Neural progenitor cell (in vitro differentiated cells): ENCODE measurements around the gene MEMO1. TPM values are rescaled to one million over a fixed set of nuclear protein-coding genes. Genes with fewer than 3 reads are reported as not detected.

Experiments
- DNase-seq: peaks from one replicate; pipeline ENCODE4 v3.0.0-alpha.2; 2016; ENCODE audit warnings: low spot score
- H2AFZ ChIP-seq: fragments of 200-600 bp; sonication (generic); replicated peaks from 2 replicates; pipeline ENCODE4 v1.6.1; 2016; ENCODE audit warnings: antibody characterized with exemption
- H3F3A ChIP-seq: fragments of 200-600 bp; sonication (generic); 2 replicates; pipeline ENCODE4 v1.6.1; 2016; ENCODE audit warnings: antibody characterized with exemption, low read depth
- H3K27ac ChIP-seq: fragments of 200-600 bp; sonication (generic); 2 replicates; pipeline ENCODE4 v1.5.1; 2016; ENCODE audit warnings: mild to moderate bottlenecking
- H3K27me3 ChIP-seq: fragments of 200-600 bp; sonication (generic); 2 replicates; pipeline ENCODE4 v1.6.1; 2016; ENCODE audit warnings: mild to moderate bottlenecking, moderate library complexity
- H3K36me3 ChIP-seq: fragments of 200-600 bp; sonication (generic); 2 replicates; pipeline ENCODE4 v1.5.1; 2016
- H3K4me1 ChIP-seq: fragments of 200-600 bp; sonication (generic); 2 replicates; pipeline ENCODE4 v1.6.1; 2016; ENCODE audit warnings: mixed run types
- H3K4me2 ChIP-seq: fragments of 200-600 bp; sonication (generic); 2 replicates; pipeline ENCODE4 v1.6.1; 2016
- H3K4me3 ChIP-seq: fragments of 200-600 bp; sonication (generic); 2 replicates; pipeline ENCODE4 v1.5.1; 2016
- H3K79me2 ChIP-seq: fragments of 200-600 bp; sonication (generic); 2 replicates; pipeline ENCODE4 v1.6.1; 2016; ENCODE audit warnings: low read depth
- H3K9ac ChIP-seq: fragments of 200-600 bp; sonication (generic); 2 replicates; pipeline ENCODE4 v1.6.1; 2016
- H3K9me3 ChIP-seq: fragments of 200-600 bp; sonication (generic); 2 replicates; pipeline ENCODE4 v1.5.1; 2016; ENCODE audit warnings: low read depth
- H4K20me1 ChIP-seq: fragments of 200-600 bp; sonication (generic); 2 replicates; pipeline ENCODE4 v1.6.1; 2016; ENCODE audit warnings: low read depth
- H3K27ac Mint-ChIP-seq: 3 replicates; pipeline ENCODE4 v1.8.0; 2021; ENCODE audit warnings: mixed read lengths
- H3K27me3 Mint-ChIP-seq: 2 replicates; pipeline ENCODE4 v1.8.0; 2022; ENCODE audit warnings: low read depth, mild to moderate bottlenecking, inconsistent platforms, moderate library complexity, mixed read lengths; ENCODE audit not compliant: insufficient read depth
- H3K36me3 Mint-ChIP-seq: 3 replicates; pipeline ENCODE4 v1.8.0; 2021; ENCODE audit warnings: mixed read lengths
- H3K4me1 Mint-ChIP-seq: 3 replicates; pipeline ENCODE4 v1.8.0; 2021; ENCODE audit warnings: mixed read lengths
- H3K4me3 Mint-ChIP-seq: 3 replicates; pipeline ENCODE4 v1.8.0; 2021; ENCODE audit warnings: mild to moderate bottlenecking, moderate library complexity, mixed read lengths
- H3K9me3 Mint-ChIP-seq: 3 replicates; pipeline ENCODE4 v1.8.0; 2020; ENCODE audit warnings: mixed read lengths
- EZH2 ChIP-seq: fragments of 200-600 bp; sonication (generic); IDR thresholded peaks from 2 replicates; pipeline ENCODE4 v1.6.1; 2017; ENCODE audit warnings: antibody characterized with exemption, mild to moderate bottlenecking, moderate library complexity
- EZH2phosphoT487 ChIP-seq: fragments of 200-600 bp; sonication (generic); IDR thresholded peaks from 2 replicates; pipeline ENCODE4 v1.6.1; 2017; ENCODE audit warnings: antibody characterized with exemption
- total RNA-seq: library from RNA; depleted of rRNA; stranded (reverse); fragments of >200 nt; gene quantifications from 2 replicates; pipeline ENCODE4 v1.2.3, GENCODE V29; 2015; ENCODE audit warnings: low replicate concordance
- TF ChIP-seq, protein P1 (sequence below): fragments of 200-600 bp; sonication (generic); IDR thresholded peaks from 2 replicates; pipeline ENCODE4 v1.5.1; 2017; ENCODE audit warnings: antibody characterized with exemption, mild to moderate bottlenecking

MEMO1 gene
- total RNA-seq, 1 donor from 2014 or later, result 25.8 TPM

DNA sequence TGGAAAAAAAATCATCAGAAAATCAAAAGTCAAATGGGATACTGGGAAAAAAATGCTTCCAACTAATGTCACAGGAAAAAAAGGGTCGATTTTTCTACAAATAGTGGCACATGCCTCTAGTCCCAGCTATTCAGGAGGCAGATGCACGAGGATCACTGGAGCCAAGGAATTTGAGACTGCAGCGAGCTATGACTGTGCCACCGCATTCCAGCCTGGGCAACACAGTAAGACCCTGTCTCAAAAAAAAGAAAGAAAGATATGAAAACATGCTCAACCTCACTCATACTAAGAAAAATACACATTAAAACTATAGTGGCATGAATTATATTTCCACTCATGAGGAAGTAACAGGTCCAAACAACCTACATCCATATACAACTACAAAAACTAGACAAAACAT is 17.9 kb downstream of the MEMO1 start:
- Histone ChIP-seq H3K36me3 (no peaks in the 10 kb centered on the region), H3K4me2 (no peak overlapping the region), H3K79me2 (peaks cover 99% of the 10 kb centered on the region), H3F3A (no peaks in the 10 kb centered on the region), H3K27ac (no peak overlapping the region), H3K9me3 (no peaks in the 10 kb centered on the region), H3K4me1 (no peaks in the 10 kb centered on the region), H2AFZ (no peak overlapping the region), H3K4me3 (no peak overlapping the region), H3K9ac (no peak overlapping the region), H4K20me1 (peaks cover 5% of the 10 kb centered on the region), H3K27me3 (no peaks in the 10 kb centered on the region)
- peaks cover 15% of the 10 kb centered on the region for H3K36me3 Mint-ChIP-seq
- H3K9me3 Mint-ChIP-seq, result peaks cover 2% of the 10 kb centered on the region
- H3K27me3 Mint-ChIP-seq, result peaks cover 2% of the 10 kb centered on the region
- H3K4me3 Mint-ChIP-seq, result no peak overlapping the region
- no peak for TF ChIP-seq EZH2
- TF ChIP-seq, protein P1, sequence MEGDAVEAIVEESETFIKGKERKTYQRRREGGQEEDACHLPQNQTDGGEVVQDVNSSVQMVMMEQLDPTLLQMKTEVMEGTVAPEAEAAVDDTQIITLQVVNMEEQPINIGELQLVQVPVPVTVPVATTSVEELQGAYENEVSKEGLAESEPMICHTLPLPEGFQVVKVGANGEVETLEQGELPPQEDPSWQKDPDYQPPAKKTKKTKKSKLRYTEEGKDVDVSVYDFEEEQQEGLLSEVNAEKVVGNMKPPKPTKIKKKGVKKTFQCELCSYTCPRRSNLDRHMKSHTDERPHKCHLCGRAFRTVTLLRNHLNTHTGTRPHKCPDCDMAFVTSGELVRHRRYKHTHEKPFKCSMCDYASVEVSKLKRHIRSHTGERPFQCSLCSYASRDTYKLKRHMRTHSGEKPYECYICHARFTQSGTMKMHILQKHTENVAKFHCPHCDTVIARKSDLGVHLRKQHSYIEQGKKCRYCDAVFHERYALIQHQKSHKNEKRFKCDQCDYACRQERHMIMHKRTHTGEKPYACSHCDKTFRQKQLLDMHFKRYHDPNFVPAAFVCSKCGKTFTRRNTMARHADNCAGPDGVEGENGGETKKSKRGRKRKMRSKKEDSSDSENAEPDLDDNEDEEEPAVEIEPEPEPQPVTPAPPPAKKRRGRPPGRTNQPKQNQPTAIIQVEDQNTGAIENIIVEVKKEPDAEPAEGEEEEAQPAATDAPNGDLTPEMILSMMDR, result no peak
- no peak for TF ChIP-seq EZH2phosphoT487
- DNase-seq, result no peak
- H3K4me1 Mint-ChIP-seq, result peaks cover 2% of the 10 kb centered on the region
- H3K27ac Mint-ChIP-seq, result no peak overlapping the region

DNA sequence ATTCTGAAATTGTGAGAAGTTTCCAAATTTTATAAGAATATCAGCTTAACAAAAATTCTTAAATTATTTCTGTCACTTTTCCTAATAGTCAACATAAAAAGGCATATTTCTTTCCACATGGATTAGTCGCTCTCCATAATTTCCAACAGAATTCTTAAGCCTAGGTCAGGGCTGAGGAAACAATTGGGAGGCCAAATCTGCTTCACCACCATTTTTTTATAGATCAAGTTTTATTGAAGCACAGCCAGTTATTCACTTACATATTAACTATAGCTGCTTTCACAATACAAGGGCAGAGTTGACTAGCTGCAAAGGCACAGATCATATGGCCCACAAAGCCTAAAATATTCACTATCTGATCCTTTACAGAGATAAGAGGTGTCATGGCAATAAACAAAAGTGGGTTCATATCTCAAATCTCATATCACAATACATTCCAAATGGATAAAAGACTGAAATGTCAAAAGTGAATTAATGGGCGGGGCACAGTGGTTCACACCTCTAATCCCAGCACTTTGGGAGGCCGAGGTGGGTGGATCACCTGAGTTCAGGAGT is 18.7 kb downstream of the MEMO1 start:
- no peak for TF ChIP-seq EZH2
- H3K9me3 ChIP-seq, result no peaks in the 10 kb centered on the region
- H4K20me1 ChIP-seq, result peaks cover 3% of the 10 kb centered on the region
- H3K9ac ChIP-seq, result no peak overlapping the region
- peaks cover 4% of the 10 kb centered on the region for H3K9me3 Mint-ChIP-seq
- no peaks in the 10 kb centered on the region for H3K36me3 ChIP-seq
- peaks cover 2% of the 10 kb centered on the region for H3K4me1 Mint-ChIP-seq
- H3K27me3 Mint-ChIP-seq, result peaks cover 2% of the 10 kb centered on the region
- H3K4me3 ChIP-seq, result no peak overlapping the region
- H3K4me2 ChIP-seq, result no peak overlapping the region
- H3K36me3 Mint-ChIP-seq, result peaks cover 14% of the 10 kb centered on the region
- H3F3A ChIP-seq, result no peaks in the 10 kb centered on the region
- DNase-seq, result no peak
- H3K27ac ChIP-seq, result no peak overlapping the region
- peaks cover 99% of the 10 kb centered on the region for H3K79me2 ChIP-seq
- no peaks in the 10 kb centered on the region for H3K4me1 ChIP-seq
- no peak overlapping the region for H3K4me3 Mint-ChIP-seq
- H3K27ac Mint-ChIP-seq, result no peak overlapping the region
- H3K27me3 ChIP-seq, result no peaks in the 10 kb centered on the region
- no peak overlapping the region for H2AFZ ChIP-seq

DNA sequence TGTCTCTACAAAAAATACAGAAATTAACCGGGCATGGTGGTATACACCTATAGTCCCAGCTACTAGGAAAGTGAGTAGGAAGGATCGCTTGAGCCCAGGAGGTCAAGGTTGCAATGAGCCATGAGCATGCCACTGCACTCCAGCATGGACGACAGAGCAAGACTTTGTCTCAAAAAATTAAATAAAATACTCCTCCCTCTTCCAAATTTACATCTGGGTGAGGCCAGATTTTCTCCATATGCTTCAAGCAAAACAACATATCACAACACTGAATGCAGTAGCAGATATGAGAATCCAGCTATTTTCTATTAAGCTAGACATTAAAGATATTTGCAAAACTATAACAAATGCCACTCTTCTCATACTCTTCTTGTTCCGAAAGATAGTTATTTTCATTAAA is 20.9 kb downstream of the MEMO1 start:
- Histone ChIP-seq H3K36me3 (no peaks in the 10 kb centered on the region), H3K9ac (no peak overlapping the region), H3K27me3 (no peaks in the 10 kb centered on the region), H3K79me2 (peaks cover 99% of the 10 kb centered on the region), H4K20me1 (no peaks in the 10 kb centered on the region), H3K4me3 (no peak overlapping the region), H3K4me2 (no peak overlapping the region), H3F3A (peaks cover 4% of the 10 kb centered on the region), H2AFZ (no peak overlapping the region), H3K4me1 (no peaks in the 10 kb centered on the region), H3K9me3 (no peaks in the 10 kb centered on the region), H3K27ac (no peak overlapping the region)
- TF ChIP-seq EZH2, result no peak
- TF ChIP-seq EZH2phosphoT487, result no peak
- TF ChIP-seq, protein P1, result no peak
- peaks cover 16% of the 10 kb centered on the region for H3K36me3 Mint-ChIP-seq
- H3K4me1 Mint-ChIP-seq, result peaks cover 2% of the 10 kb centered on the region
- H3K27ac Mint-ChIP-seq, result no peak overlapping the region
- H3K9me3 Mint-ChIP-seq, result peaks cover 5% of the 10 kb centered on the region
- DNase-seq, result no peak
- H3K4me3 Mint-ChIP-seq, result no peak overlapping the region
- no peaks in the 10 kb centered on the region for H3K27me3 Mint-ChIP-seq

DNA sequence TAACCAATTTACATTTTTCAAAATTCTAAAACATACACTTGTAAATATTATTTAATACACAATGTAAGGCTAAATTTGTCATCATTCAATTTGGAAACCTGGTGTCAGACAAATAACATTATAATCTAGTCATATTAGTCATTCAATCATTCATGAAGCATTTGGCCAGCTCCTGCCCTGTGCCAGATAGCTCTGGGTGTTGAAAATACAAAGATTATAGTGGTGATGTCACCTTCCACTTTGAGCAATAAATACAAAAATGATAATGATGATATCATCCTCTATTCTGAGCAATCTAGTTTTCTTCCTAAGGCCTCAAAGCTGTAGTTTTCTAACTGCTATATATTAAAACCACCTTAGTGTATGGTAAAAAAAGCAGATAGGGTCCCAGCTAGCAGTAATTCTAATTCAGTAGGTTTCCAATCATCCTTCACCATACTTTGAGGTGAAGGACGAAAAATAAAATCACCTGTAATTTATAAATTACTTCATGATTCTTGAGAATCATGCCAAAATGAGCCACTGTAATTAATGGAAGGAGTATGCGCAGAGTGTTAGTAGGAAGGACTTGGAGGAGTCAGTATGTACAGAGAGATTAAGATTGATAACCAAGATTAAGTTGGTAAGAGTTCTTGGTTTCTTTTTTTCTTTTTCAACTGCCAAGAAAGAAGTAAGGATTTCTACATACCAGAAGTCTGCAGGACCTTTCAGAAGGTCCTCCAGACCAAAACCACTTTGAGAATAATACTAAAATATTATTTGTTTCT is 23.2 kb downstream of the MEMO1 start:
- Mint-ChIP-seq H3K27me3 (no peaks in the 10 kb centered on the region), H3K4me1 (no peaks in the 10 kb centered on the region), H3K9me3 (peaks cover 5% of the 10 kb centered on the region), H3K36me3 (peaks cover 20% of the 10 kb centered on the region), H3K27ac (no peak overlapping the region), H3K4me3 (no peak overlapping the region)
- H3K4me1 ChIP-seq, result no peaks in the 10 kb centered on the region
- TF ChIP-seq, protein P1, result no peak
- TF ChIP-seq EZH2phosphoT487 (no peak), EZH2 (no peak)
- no peaks in the 10 kb centered on the region for H3K36me3 ChIP-seq
- no peak overlapping the region for H3K27ac ChIP-seq
- H2AFZ ChIP-seq, result no peak overlapping the region
- H3K9ac ChIP-seq, result no peak overlapping the region
- no peak overlapping the region for H3K4me2 ChIP-seq
- H3K4me3 ChIP-seq, result no peak overlapping the region
- no peaks in the 10 kb centered on the region for H3K9me3 ChIP-seq
- peaks cover 4% of the 10 kb centered on the region for H3F3A ChIP-seq
- no peak for DNase-seq
- peaks cover 99% of the 10 kb centered on the region for H3K79me2 ChIP-seq
- H4K20me1 ChIP-seq, result no peaks in the 10 kb centered on the region
- H3K27me3 ChIP-seq, result no peaks in the 10 kb centered on the region
